DND-41 (cell line): ENCODE data around the gene SLC48A1.

ENCODE experiments used
- CTCF ChIP-seq: IDR thresholded peaks from 2 replicates; pipeline ENCODE4 v1.5.1; 2012; ENCODE audit warnings: borderline replicate concordance, low read length, moderate library complexity, mild to moderate bottlenecking; ENCODE audit not compliant: poor library complexity, severe bottlenecking; ENCODE audit errors: extremely low read depth
- EZH2 ChIP-seq: IDR thresholded peaks from 3 replicates; pipeline ENCODE4 v1.6.1; 2012; ENCODE audit warnings: borderline replicate concordance, low read depth, mild to moderate bottlenecking, moderate library complexity, low read length, inconsistent platforms; ENCODE audit not compliant: severe bottlenecking

- TF ChIP-seq CTCF (no peak), EZH2 (no peak)
These were observed 1.7 kb upstream of the SLC48A1 start for GRCh38 chr12:47771304-47771703.
